ENCODE measurements around the gene ALOX5AP.

GRCh38 chr13:30773561-30773960, 38.2 kb downstream of the ALOX5AP start:
- TF ChIP-seq CTCF (IDR thresholded peaks at IDR 0.05; ENCODE audit: insufficient read depth, low read depth, low read length) (no peak), EZH2 (IDR thresholded peaks at IDR 0.05; ENCODE audit: insufficient read depth, low read length) (no peak)

Measured in astrocyte (in vitro differentiated cells and primary cell).